HepG2 (cell line): ENCODE results near the gene MAMSTR. TPM values are rescaled to one million over a fixed set of nuclear protein-coding genes. Genes with fewer than 3 reads are reported as not detected.

Experiments
- ATAC-seq: fragments of 200-7000 bp; cut with Tn5 transposase; 3 replicates; pipeline ENCODE4 v1.9.1; 2020; ENCODE audit warnings: mild to moderate bottlenecking, moderate library complexity
- BruUV-seq: library from RNA; stranded (reverse); fragments of 400-500 nt; replicated peaks from 2 replicates; lab custom pipeline; 2021; lab: Mats Ljungman, UMichigan
- CTCF ChIA-PET: fragments of 300-600 bp; formaldehyde crosslinking; extraction: SDS; loops from one replicate; lab custom pipeline; 2021; ENCODE audit warnings: low total read pairs, inconsistent platforms, low intra/inter-chr PET ratio; lab: Yijun Ruan, JAX
- POLR2A ChIA-PET: fragments of 350-600 bp; sonication (Branson Sonifier 250); formaldehyde crosslinking; loops from one replicate; lab custom pipeline; 2020; ENCODE audit warnings: antibody characterized with exemption, inconsistent platforms; lab: Yijun Ruan, JAX
- DNase-seq: peaks from one replicate; pipeline ENCODE4 v3.0.0-alpha.2; 2015; ENCODE audit warnings: low spot score
- FAIRE-seq: peaks from 3 replicates; lab custom pipeline; 2011; peaks lifted over from hg19 to GRCh38; lab: Jason Lieb, UNC
- H2AFZ ChIP-seq: one replicate; pipeline ENCODE4 v1.6.1; 2011; ENCODE audit warnings: low read length, inconsistent platforms
- H3K27ac ChIP-seq: fragments of 300-600 bp; 3 replicates; pipeline ENCODE4 v1.8.0; 2011; ENCODE audit warnings: mixed run types, mild to moderate bottlenecking, mixed read lengths, low read length, inconsistent platforms; ENCODE audit not compliant: insufficient read depth; ENCODE audit errors: extremely low read length
- H3K27me3 ChIP-seq, 2 experiments: fragments of 200-600 bp in 1 of 2; 2 replicates in 1 of 2; 3 replicates in 1 of 2; pipeline versions ENCODE4 v1.6.0 to v1.8.0; 2011; ENCODE audit warnings: low read length in 2 of 2, mild to moderate bottlenecking in 2 of 2, moderate library complexity in 2 of 2, inconsistent platforms in 1 of 2; ENCODE audit not compliant: insufficient read depth in 2 of 2, control insufficient read depth in 1 of 2
- H3K36me3 ChIP-seq, 2 experiments: fragments of 200-600 bp in 1 of 2; replicated peaks in 1 of 2; 2 replicates in 1 of 2; 3 replicates in 1 of 2; pipeline versions ENCODE4 v1.5.1 to v1.8.0; 2011; ENCODE audit warnings: low read length in 2 of 2, inconsistent platforms in 1 of 2; ENCODE audit not compliant: insufficient read depth in 2 of 2, control insufficient read depth in 1 of 2
- H3K4me1 ChIP-seq: 2 replicates; pipeline ENCODE4 v1.5.1; 2012; ENCODE audit warnings: low read length, inconsistent platforms; ENCODE audit not compliant: insufficient read depth
- H3K4me2 ChIP-seq: 2 replicates; pipeline ENCODE4 v1.6.0; 2011; ENCODE audit warnings: low read depth, low read length, inconsistent platforms
- H3K4me3 ChIP-seq, 3 experiments: fragments of 200-600 bp in 1 of 3; sonication (generic), shearing (Covaris generic) in 1 of 3; replicated peaks in 1 of 3; 2 replicates each; pipeline ENCODE4 v1.5.1; 2011 to 2016; ENCODE audit warnings: low read length in 3 of 3, inconsistent platforms in 2 of 3, low read depth in 2 of 3, mild to moderate bottlenecking in 2 of 3, control low read depth in 1 of 3, mixed read lengths in 1 of 3; ENCODE audit not compliant: insufficient read depth in 1 of 3
- H3K79me2 ChIP-seq: one replicate; pipeline ENCODE4 v1.6.1; 2011; ENCODE audit warnings: low read length, inconsistent platforms; ENCODE audit not compliant: insufficient read depth
- H3K9ac ChIP-seq: 2 replicates; pipeline ENCODE4 v1.6.0; 2011; ENCODE audit warnings: mild to moderate bottlenecking, low read depth, low read length, inconsistent platforms; ENCODE audit not compliant: insufficient read depth
- H3K9me3 ChIP-seq: 2 replicates; pipeline ENCODE4 v1.5.1; 2012; ENCODE audit warnings: mild to moderate bottlenecking, low read length
- H4K20me1 ChIP-seq: 2 replicates; pipeline ENCODE4 v1.6.0; 2011; ENCODE audit warnings: inconsistent platforms, mild to moderate bottlenecking, low read length, moderate library complexity; ENCODE audit not compliant: insufficient read depth
- ARID4A ChIP-seq: sonication (generic); formaldehyde crosslinking; IDR thresholded peaks from 2 replicates; pipeline ENCODE4 v1.5.0; 2020; ENCODE audit warnings: mild to moderate bottlenecking, missing genetic modification reagents, borderline replicate concordance
- ETV5 ChIP-seq: IDR thresholded peaks from 2 replicates; pipeline ENCODE4 v1.6.1; 2018; ENCODE audit warnings: missing biosample characterization, missing genetic modification reagents, inconsistent platforms, borderline replicate concordance
- GFI1 ChIP-seq: sonication (generic); formaldehyde crosslinking; IDR thresholded peaks from 2 replicates; pipeline ENCODE4 v1.5.0; 2020; ENCODE audit warnings: missing genetic modification reagents, mild to moderate bottlenecking, borderline replicate concordance
- GTF2F1 ChIP-seq: fragments of 150-350 bp; IDR thresholded peaks from 2 replicates; pipeline ENCODE4 v1.6.1; 2014; ENCODE audit warnings: low read length
- IRX3 ChIP-seq: sonication (generic); formaldehyde crosslinking; IDR thresholded peaks from 2 replicates; pipeline ENCODE4 v1.8.1; 2023; ENCODE audit warnings: mild to moderate bottlenecking, low read depth, missing genetic modification reagents, borderline replicate concordance
- MXD3 ChIP-seq: IDR thresholded peaks from 2 replicates; pipeline ENCODE4 v1.6.1; 2016; ENCODE audit warnings: mild to moderate bottlenecking, missing biosample characterization, missing genetic modification reagents
- SIN3B ChIP-seq: fragments of 150-350 bp; IDR thresholded peaks from 2 replicates; pipeline ENCODE4 v1.6.1; 2014; ENCODE audit warnings: low read length
- TBX3 ChIP-seq: fragments of 450-650 bp; IDR thresholded peaks from 2 replicates; pipeline ENCODE4 v1.6.1; 2017; ENCODE audit warnings: antibody characterized with exemption, mild to moderate bottlenecking, inconsistent platforms, borderline replicate concordance
- THAP11 ChIP-seq: IDR thresholded peaks from 2 replicates; pipeline ENCODE4 v1.6.1; 2016; ENCODE audit warnings: missing biosample characterization, missing genetic modification reagents
- UBTF ChIP-seq: sonication (generic); formaldehyde crosslinking; IDR thresholded peaks from 2 replicates; pipeline ENCODE4 v1.4.0; 2020; ENCODE audit warnings: mild to moderate bottlenecking, missing genetic modification reagents
- ZKSCAN1 ChIP-seq: fragments of 150-350 bp; IDR thresholded peaks from 2 replicates; pipeline ENCODE4 v1.6.1; 2014; ENCODE audit warnings: low read length
- ZNF124 ChIP-seq: sonication (generic); formaldehyde crosslinking; IDR thresholded peaks from 2 replicates; pipeline ENCODE4 v1.4.0; 2020; ENCODE audit warnings: missing genetic modification reagents
- ZNF451 ChIP-seq: sonication (generic); formaldehyde crosslinking; IDR thresholded peaks from 2 replicates; pipeline ENCODE4 v1.5.0; 2020; ENCODE audit warnings: mild to moderate bottlenecking, missing genetic modification reagents
- ZNF510 ChIP-seq: sonication (generic); formaldehyde crosslinking; IDR thresholded peaks from 2 replicates; pipeline ENCODE4 v1.4.0; 2020; ENCODE audit warnings: low read depth, mild to moderate bottlenecking, missing genetic modification reagents
- ZNF549 ChIP-seq: sonication (generic); formaldehyde crosslinking; IDR thresholded peaks from 2 replicates; pipeline ENCODE4 v1.5.0; 2020; ENCODE audit warnings: missing genetic modification reagents
- ZNF562 ChIP-seq: sonication (generic); formaldehyde crosslinking; IDR thresholded peaks from 2 replicates; pipeline ENCODE4 v1.8.0; 2022; ENCODE audit warnings: missing genetic modification reagents, borderline replicate concordance
- ZNF674 ChIP-seq: sonication (generic); formaldehyde crosslinking; IDR thresholded peaks from 2 replicates; pipeline ENCODE4 v1.5.0; 2020; ENCODE audit warnings: low read depth, mild to moderate bottlenecking, missing genetic modification reagents
- WGBS: methylation state at CpG from one replicate; pipeline ENCODE4 v1.1.6; 2017; ENCODE audit warnings: low lambda C conversion rate; 5-methylcytosine and 5-hydroxymethylcytosine counted together
- in situ Hi-C: cut with HindIII; loops from 2 replicates; pipeline ENCODE4 v1.10.0; 2017; ENCODE audit warnings: low pct_unique_long_range_greater_than_20kb; ENCODE audit not compliant: extremely low pct_ligation_motif_present
- intact Hi-C: fragments of 100-400 bp; cut with micrococcal nuclease; formaldehyde crosslinking; loops from one replicate; pipeline ENCODE4 v1.10.0; 2022; ENCODE audit not compliant: unreplicated experiment
- polyA plus RNA-seq, 8 experiments: library from polyadenylated mRNA; depleted of rRNA in 3 of 8; stranded (reverse) in 7 of 8; unstranded in 1 of 8; fragments of >200 nt; fragmentation: Illumina TruSeq in 4 of 8; extraction: Trizol in 4 of 8; gene quantifications; 2 replicates each; pipeline versions ENCODE4 v1.2.1 to v1.2.3, GENCODE V29; 2011 to 2016; ENCODE audit warnings: low read depth in 4 of 8, missing spikeins in 1 of 8, mixed read lengths in 1 of 8; ENCODE audit not compliant: insufficient read depth in 1 of 8
- total RNA-seq, 5 experiments: library from RNA; depleted of rRNA; stranded (reverse); fragments of >200 nt; fragmentation: Illumina TruSeq; extraction: Trizol; gene quantifications; 2 replicates each; pipeline ENCODE4 v1.2.3, GENCODE V29; 2016; ENCODE audit warnings: low read depth in 1 of 5

Gene MAMSTR
- total and polyA plus RNA-seq, 2 of the 13 experiments (the other 11 are each of a cell fraction or from before 2014, with no cell fraction given), result 2.2 to 2.4 TPM

- POLR2A ChIA-PET, result no interaction called here
- WGBS, result 75% methylated on average over 3 of the region's 3 CpGs
- Histone ChIP-seq H4K20me1 (no peaks in the 10 kb centered on the region), H3K4me3 (no peak overlapping the region), H2AFZ (no peak overlapping the region), H3K36me3 (no peaks in the 10 kb centered on the region), H3K4me1 (peaks cover 49% of the 10 kb centered on the region), H3K4me2 (no peak overlapping the region), H3K27me3 (0 out of 5 replicates have a peak, but pooled peaks cover 0 to 1% of the 10 kb centered on the region in 2 experiments), H3K79me2 (no peaks in the 10 kb centered on the region), H3K27ac (no peak overlapping the region), H3K9ac (no peak overlapping the region), H3K9me3 (no peaks in the 10 kb centered on the region)
- intact Hi-C loops, result no loop called here
- CTCF ChIA-PET, result no interaction called here
- DNase-seq, result no peak
- ATAC-seq, result no peak
- FAIRE-seq, result no peak
- BruUV-seq, result no TSS peak
- in situ Hi-C loops, result no loop called here
- TF ChIP-seq ZNF674 (CRISPR knock-in tag) (no peak), SIN3B (no peak), MXD3 (CRISPR knock-in tag) (no peak), IRX3 (CRISPR knock-in tag) (no peak), ZKSCAN1 (no peak), ARID4A (CRISPR knock-in tag) (no peak), ZNF451 (CRISPR knock-in tag) (no peak), TBX3 (no peak), ETV5 (CRISPR knock-in tag) (no peak), ZNF562 (CRISPR knock-in tag) (no peak), ZNF549 (CRISPR knock-in tag) (no peak), GFI1 (CRISPR knock-in tag) (no peak), UBTF (CRISPR knock-in tag) (no peak), ZNF510 (CRISPR knock-in tag) (no peak), THAP11 (CRISPR knock-in tag) (no peak), ZNF124 (CRISPR knock-in tag) (no peak), GTF2F1 (no peak)
Observed at GRCh38 chr19:48687776-48688175, 31.7 kb downstream of the MAMSTR start.
